ENCODE data around the gene RBM34.
"Not testable (repeated sequence)": the region's sequence is repeated elsewhere in the genome, so short reads cannot be mapped to it uniquely, and the experiment has no call there.

RBM34 gene

GRCh38 chr1:235091319-235092044 lies 69.6 kb downstream of the RBM34 start:
- not testable (repeated sequence) for DNase-seq (ENCODE audit: low read depth)

GRCh38 chr1:235090406-235091069 lies 70.5 kb downstream of the RBM34 start:
- DNase-seq (ENCODE audit: low read depth): no peak

- DNase-seq (ENCODE audit: low read depth): no peak
Measured at GRCh38 chr1:235088907-235089306, 72.1 kb downstream of the RBM34 start.

GRCh38 chr1:235088430-235088829 lies 72.6 kb downstream of the RBM34 start:
- DNase-seq (ENCODE audit: low read depth): no peak

- no peak for DNase-seq (ENCODE audit: low read depth)
Measured at GRCh38 chr1:235087906-235088305, 73.1 kb downstream of the RBM34 start.

- DNase-seq (ENCODE audit: low read depth): not testable (repeated sequence)
Measured at GRCh38 chr1:235085411-235086117, 75.5 kb downstream of the RBM34 start.

Measured in activated T-cell treated with anti-CD3 and anti-CD28 coated beads for 24 hours (primary cell).